Stomach smooth muscle (tissue), 2 donors: Measurements from ENCODE around the gene EIF2B1.

Source experiments
- H3K27ac ChIP-seq: one replicate; pipeline ENCODE4 v1.7.0; 2013; ENCODE audit warnings: mild to moderate bottlenecking, low read length, inconsistent platforms
- H3K27me3 ChIP-seq, 2 donors: one replicate each; pipeline ENCODE4 v1.7.0; 2013; ENCODE audit warnings: low read length in 2 of 2; ENCODE audit not compliant: insufficient read depth in 2 of 2, control insufficient read depth in 1 of 2
- H3K36me3 ChIP-seq, 2 donors: one replicate each; pipeline ENCODE4 v1.7.0; 2013; ENCODE audit warnings: low read length in 2 of 2; ENCODE audit not compliant: control insufficient read depth in 2 of 2, insufficient read depth in 2 of 2
- H3K4me1 ChIP-seq: one replicate; pipeline ENCODE4 v1.7.0; 2013; ENCODE audit warnings: low read length; ENCODE audit not compliant: control insufficient read depth, insufficient read depth
- H3K4me3 ChIP-seq, 2 donors: one replicate each; pipeline ENCODE4 v1.7.0; 2013; ENCODE audit warnings: low read length in 2 of 2
- H3K9ac ChIP-seq, 2 donors: one replicate each; pipeline ENCODE4 v1.7.0; 2013; ENCODE audit warnings: low read length in 2 of 2, mild to moderate bottlenecking in 1 of 2
- H3K9me3 ChIP-seq, 2 donors: one replicate each; pipeline ENCODE4 v1.7.0; 2013; ENCODE audit warnings: low read length in 2 of 2; ENCODE audit not compliant: control insufficient read depth in 2 of 2
- donor health status: healthy.
- donor health status: Pancreatic carcinoma.

EIF2B1 gene

DNA sequence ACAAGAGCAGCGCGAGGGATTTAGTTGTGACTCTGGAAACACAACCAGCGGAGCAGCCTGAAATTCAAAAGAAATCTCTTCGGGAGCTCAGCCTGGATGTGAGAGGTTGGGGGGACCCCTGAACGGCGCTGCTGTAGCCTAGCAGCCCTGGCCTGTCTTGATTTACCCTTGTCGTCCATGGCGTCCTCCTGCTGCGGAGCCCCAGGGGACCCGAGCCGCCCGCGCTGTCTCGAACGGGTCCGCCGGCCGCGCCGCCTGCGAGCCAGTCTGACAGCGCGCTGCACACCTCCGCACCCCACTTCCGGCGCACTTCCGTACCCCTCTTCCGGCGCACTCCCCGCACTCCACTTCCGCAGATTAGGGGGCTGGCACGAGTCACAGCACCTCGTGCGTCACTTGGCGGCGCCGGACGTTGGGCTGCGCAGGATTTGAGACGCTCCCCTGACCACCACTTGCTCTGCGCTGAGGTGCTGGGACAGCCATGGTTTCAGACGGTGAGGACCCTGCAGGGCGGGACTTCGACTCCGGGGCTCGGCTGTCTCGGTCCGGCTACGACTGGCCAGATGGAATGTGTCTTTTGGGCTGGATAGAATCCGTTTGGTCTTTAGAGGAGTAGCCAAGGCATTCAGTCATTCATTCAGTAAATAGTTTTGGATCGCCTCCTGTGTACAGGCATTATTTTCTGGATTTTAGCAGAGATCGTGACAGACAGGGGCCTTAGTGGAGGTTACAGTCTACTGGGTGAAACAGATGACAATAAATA lies at the start of gene EIF2B1, which contains the start of gene GTF2H3:
Gene EIF2B1, minus strand, starts transcription at position 308 of the 763 bp plus-strand sequence. Its CDS starts 129 bp downstream, at position 179.
Gene GTF2H3, plus strand, starts transcription at position 451 of the 763 bp plus-strand sequence. Its CDS starts 31 bp downstream, at position 482.
- peaks cover 16 to 24% of the 10 kb centered on the region in 2 donors for H3K36me3 ChIP-seq
- H3K4me3 ChIP-seq = peak within 1 kb of the TSS; percentile 95 to 97
- peak within 1 kb of the TSS; percentile 96 to 99 for H3K9ac ChIP-seq
- peaks cover 14% of the 10 kb centered on the region for H3K4me1 ChIP-seq
- H3K9me3 ChIP-seq = no peaks in the 10 kb centered on the region
- peak within 1 kb of the TSS; percentile 90 for H3K27ac ChIP-seq
- H3K27me3 ChIP-seq = no peaks in the 10 kb centered on the region

DNA sequence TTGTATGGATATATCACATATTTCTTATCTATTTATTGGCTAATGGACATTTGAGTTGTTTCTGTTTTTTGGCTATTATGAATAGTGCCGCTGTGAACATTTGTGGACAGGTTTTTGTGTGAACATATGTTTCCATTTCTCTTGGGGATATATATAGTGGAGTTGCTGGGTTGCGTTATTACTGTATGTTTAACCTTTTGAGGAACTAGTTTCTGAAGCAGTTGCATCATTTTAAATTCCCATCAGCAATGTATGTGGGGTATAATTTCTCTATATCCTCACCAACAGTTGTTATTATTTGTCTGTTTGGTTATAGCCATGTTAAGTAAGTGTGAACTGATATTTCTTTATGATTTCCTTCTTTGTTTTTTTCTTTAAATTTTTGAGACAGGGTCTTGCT lies 48.1 kb upstream of the EIF2B1 start:
- no peak overlapping the region for H3K27ac ChIP-seq
- no peak overlapping the region for H3K4me3 ChIP-seq
- H3K36me3 ChIP-seq = peaks cover 19 to 24% of the 10 kb centered on the region in 2 donors
- H3K27me3 ChIP-seq = no peaks in the 10 kb centered on the region
- no peaks in the 10 kb centered on the region for H3K9me3 ChIP-seq
- no peak overlapping the region for H3K9ac ChIP-seq
- no peaks in the 10 kb centered on the region for H3K4me1 ChIP-seq

DNA sequence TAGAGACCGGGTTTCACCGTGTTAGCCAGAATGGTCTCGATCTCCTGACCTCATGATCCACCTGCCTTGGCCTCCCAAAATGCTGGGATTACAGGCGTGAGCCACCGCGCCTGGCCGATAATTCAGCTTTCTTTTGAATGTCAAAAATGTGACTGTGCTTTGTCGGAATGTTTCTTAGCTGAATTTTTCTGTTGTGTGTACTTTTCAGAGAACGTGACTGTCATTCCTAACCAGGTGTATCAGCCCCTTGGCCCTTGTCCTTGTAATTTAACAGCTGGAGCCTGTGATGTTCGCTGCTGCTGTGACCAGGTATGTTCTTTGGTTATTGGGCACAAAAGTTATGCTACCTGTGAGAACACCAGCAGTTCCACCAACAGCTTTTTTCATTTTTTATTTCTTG lies 45.5 kb upstream of the EIF2B1 start:
- no peak overlapping the region for H3K9ac ChIP-seq
- no peaks in the 10 kb centered on the region for H3K27me3 ChIP-seq
- no peaks in the 10 kb centered on the region for H3K9me3 ChIP-seq
- no peak overlapping the region for H3K4me3 ChIP-seq
- no peaks in the 10 kb centered on the region for H3K4me1 ChIP-seq
- H3K27ac ChIP-seq = no peak overlapping the region
- peaks cover 24 to 33% of the 10 kb centered on the region in 2 donors for H3K36me3 ChIP-seq

DNA sequence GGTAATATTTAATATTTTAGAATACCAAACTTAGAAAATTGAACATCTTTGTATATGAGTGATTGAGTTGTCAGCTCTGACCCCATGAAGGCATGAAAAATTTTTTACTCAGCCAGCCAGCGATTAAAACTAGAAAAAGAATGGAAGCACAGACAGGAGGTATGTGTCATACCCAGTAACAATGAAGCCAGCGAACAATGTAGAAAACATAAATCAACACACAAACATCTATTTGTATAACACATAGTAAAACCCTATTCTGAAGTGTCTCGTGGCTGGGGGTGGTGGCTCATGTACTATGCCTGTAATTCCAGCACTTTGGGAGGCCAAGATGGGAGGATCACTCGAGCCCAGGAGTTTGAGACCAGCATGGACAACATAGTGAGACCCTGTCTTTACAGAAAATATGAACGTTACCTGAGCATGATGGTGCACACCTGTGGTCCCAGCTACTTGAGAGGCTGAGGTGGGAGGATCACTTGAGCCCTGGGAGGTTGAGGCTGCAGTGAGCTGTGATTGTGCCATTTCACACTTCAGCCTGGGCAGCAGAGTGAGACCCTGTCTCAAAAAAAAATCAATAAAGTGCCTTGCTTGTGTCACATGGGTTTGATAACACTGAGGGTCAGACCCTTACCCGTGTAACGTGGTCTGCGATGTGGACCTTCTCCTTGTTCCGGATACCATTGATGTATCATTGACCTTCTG lies 43.3 kb upstream of the EIF2B1 start:
- H3K36me3 ChIP-seq = peaks cover 26 to 32% of the 10 kb centered on the region in 2 donors
- no peak overlapping the region for H3K9ac ChIP-seq
- no peak overlapping the region for H3K27ac ChIP-seq
- no peaks in the 10 kb centered on the region for H3K27me3 ChIP-seq
- no peak overlapping the region for H3K4me3 ChIP-seq
- H3K9me3 ChIP-seq = no peaks in the 10 kb centered on the region
- peaks cover 5% of the 10 kb centered on the region for H3K4me1 ChIP-seq

DNA sequence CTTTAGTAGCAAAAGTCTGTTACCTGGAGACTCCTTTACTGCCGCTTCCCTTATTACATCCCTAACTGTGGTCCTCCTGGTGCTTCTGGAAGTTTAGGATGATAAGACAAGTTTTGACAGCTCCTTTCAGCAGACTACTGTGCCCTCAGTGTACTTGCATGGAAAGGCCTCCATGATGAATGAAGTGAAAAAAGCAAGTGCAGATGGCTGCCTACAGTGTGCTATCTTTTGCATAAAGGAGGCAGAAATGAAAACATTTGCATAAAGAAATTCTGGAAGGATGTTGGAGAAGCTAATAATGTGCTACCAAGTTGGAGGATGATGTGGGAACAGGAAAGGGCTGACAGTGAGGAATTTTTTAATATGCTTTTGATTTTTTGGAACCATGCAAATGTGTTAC lies 42.0 kb upstream of the EIF2B1 start:
- Histone ChIP-seq H3K9ac (peak overlapping the region in 1 of 2 donors; percentile 21), H3K4me3 (no peak overlapping the region), H3K4me1 (peaks cover 15% of the 10 kb centered on the region), H3K9me3 (no peaks in the 10 kb centered on the region), H3K36me3 (peaks cover 21 to 26% of the 10 kb centered on the region in 2 donors), H3K27me3 (no peaks in the 10 kb centered on the region), H3K27ac (no peak overlapping the region)

DNA sequence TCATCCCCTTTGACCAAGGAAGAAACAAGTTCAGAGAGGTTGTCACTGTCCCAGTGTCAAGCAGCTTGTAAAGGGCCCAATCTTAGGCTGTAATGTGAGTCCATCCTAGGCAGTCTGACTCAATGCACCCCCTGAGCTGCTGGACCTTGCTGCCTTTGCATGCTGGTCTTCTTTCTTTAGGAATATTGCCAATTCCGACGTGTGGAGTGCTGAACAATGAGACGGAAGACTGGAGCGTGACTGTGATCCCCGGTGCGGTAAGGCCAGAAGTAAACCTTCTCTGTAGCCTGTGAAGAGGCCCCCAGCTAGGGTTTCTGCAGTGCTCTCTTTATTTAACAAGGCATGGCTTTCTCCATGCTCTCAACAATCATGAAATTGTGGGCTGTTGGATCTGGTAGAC lies 38.4 kb upstream of the EIF2B1 start:
- Histone ChIP-seq H3K9ac (peak overlapping the region; percentile 21 to 85), H3K9me3 (no peaks in the 10 kb centered on the region), H3K36me3 (peaks cover 12 to 17% of the 10 kb centered on the region in 2 donors), H3K27me3 (no peaks in the 10 kb centered on the region), H3K4me3 (peak overlapping the region; percentile 78 to 97), H3K27ac (no peak overlapping the region), H3K4me1 (peaks cover 15% of the 10 kb centered on the region)

DNA sequence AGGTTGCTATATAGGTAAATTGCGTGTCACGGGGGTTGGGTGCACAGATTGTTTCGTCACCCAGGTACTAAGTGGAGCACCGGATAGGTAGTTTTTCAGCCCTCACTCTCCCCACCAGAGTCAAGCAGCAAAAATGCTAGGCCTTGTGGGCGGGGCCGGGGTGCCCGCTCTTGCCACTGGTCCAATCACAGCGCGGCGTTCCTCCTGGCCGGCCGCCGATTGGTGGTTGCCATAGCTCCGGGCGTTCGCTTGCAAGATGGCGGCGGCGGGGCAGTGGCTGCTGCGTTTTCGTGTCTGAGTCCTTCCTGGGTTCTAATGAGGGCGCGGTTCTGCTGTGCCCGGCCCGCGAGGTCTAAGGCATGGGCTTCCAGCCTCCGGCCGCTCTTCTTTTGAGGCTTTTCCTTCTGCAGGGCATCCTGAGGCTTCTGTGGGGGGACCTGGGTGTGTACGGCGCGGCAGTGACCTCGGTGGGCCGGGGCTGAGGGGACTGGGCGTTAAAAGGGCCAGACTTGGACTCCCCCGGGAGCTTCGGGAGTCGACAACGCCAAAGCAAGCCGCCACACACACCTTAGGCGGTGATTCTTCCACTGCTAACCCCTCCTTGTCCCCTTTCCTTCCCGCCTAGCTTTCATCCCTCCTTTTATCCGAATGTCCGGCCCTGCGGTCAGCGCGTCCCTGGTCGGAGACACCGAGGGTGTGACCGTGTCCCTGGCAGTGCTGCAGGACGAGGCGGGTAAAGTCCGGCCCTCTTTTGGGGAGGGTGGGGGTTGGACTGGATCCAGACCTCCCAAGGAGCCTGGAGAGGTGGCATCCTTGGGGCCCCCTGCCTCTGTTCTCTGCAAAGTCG lies 37.6 kb upstream of the EIF2B1 start, which contains the start of gene TCTN2:
Gene TCTN2, plus strand, starts transcription at position 232 of the 847 bp plus-strand sequence. Its CDS starts 128 bp downstream, at position 360.
- Histone ChIP-seq H3K9me3 (no peaks in the 10 kb centered on the region), H3K36me3 (peaks cover 10 to 13% of the 10 kb centered on the region in 2 donors), H3K27ac (peak within 1 kb of the TSS; percentile 31), H3K4me1 (peaks cover 15% of the 10 kb centered on the region), H3K9ac (peak within 1 kb of the TSS; percentile 85 to 87), H3K27me3 (no peaks in the 10 kb centered on the region), H3K4me3 (peak within 1 kb of the TSS; percentile 78 to 97)

DNA sequence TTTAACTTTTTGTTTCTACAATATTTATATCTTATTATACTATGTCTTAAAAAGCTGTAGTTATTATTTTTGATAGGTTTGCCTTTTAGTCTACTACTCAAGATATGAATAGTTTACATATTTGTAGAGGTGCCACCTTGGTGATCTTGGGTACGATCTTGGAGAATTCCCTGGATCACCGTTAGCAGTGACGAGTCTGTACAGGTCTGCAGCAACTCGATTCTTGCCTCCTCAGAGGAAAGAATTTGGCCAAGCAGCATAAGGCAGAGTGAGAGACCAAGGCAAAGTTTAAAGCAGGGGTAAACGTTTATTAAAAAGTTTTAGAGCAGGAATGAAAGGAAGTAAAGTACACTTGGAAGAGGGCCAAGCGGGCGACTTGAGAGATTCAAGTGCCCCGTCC lies 34.3 kb upstream of the EIF2B1 start:
- Histone ChIP-seq H3K27ac (no peak overlapping the region), H3K4me1 (peaks cover 15% of the 10 kb centered on the region), H3K36me3 (peaks cover 0 to 4% of the 10 kb centered on the region in 2 donors)

DNA sequence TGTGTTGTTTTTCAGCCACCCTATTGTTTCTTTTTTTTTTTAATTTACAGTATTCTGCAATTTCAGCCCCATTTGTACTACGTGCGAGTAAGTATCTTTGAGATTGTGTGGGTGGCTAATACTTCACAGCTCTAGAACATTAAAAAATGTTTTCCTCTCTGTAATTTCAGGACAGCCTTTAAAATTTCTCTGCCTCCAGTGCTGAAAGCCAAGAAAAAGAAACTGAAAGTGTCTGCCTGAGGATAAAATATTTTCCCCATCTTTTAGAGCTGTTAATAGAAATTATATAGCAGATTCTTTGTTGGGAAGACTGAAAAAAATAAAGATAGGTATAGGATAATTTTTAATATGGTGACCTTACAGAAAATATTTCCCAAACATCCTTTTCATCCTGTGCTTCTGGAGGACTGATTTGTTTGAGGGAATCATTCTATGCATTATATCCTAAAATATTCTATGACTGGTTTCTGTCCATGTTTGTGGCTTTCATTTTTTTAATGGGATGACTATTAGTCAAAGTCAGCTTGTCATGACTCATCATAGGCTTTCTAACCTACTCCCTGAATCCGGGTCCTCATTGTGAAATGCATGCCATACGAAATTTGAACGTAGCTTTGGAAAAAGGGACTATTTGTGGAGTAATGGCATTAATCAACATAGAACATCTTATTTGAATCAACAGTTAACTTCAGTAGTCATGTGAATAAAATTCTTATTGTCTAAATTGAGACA lies 26.7 kb upstream of the EIF2B1 start:
- H3K27me3 ChIP-seq = no peaks in the 10 kb centered on the region
- no peak overlapping the region for H3K9ac ChIP-seq
- H3K4me3 ChIP-seq = no peak overlapping the region
- H3K36me3 ChIP-seq = peaks cover 16 to 22% of the 10 kb centered on the region in 2 donors
- H3K4me1 ChIP-seq = no peaks in the 10 kb centered on the region
- no peaks in the 10 kb centered on the region for H3K9me3 ChIP-seq
- H3K27ac ChIP-seq = no peak overlapping the region

More for the DNA sequence above, 34.3 kb upstream of the EIF2B1 start:
- Histone ChIP-seq H3K27me3 (no peaks in the 10 kb centered on the region), H3K9me3 (no peaks in the 10 kb centered on the region), H3K9ac (no peak overlapping the region), H3K4me3 (no peak overlapping the region)

DNA sequence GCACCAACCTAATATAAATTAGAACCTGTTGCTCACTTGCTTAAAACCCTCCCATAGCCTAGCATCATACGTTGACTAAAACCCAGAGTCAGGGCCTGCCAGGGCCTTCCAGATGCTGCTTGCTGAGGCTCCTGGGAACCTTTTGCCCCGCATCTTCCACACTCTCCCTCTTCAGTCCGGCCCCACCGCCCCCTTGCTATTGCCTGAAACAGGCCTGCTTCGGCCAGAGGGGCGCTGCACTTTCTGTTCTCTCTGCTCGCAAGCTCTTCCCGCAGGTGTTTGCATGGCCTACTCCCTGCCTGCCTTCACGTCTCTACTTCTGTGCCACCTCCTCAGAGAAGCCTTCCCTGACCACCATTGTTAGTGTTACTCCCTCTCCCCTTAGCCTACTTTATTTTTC lies 23.7 kb upstream of the EIF2B1 start:
- peaks cover 16 to 23% of the 10 kb centered on the region in 2 donors for H3K36me3 ChIP-seq
- H3K4me3 ChIP-seq = no peak overlapping the region
- no peak overlapping the region for H3K27ac ChIP-seq
- H3K4me1 ChIP-seq = no peaks in the 10 kb centered on the region
- no peak overlapping the region for H3K9ac ChIP-seq
- no peaks in the 10 kb centered on the region for H3K27me3 ChIP-seq
- no peaks in the 10 kb centered on the region for H3K9me3 ChIP-seq
